HG03521 (cell line): ENCODE data around the gene ZNF335.

Experiments used
- ATAC-seq: cut with Tn5 transposase; IDR thresholded peaks from one replicate; pipeline ENCODE4 v1.9.1; 2021; ENCODE audit warnings: mild to moderate bottlenecking, moderate library complexity; ENCODE audit not compliant: unreplicated experiment

The ZNF335 gene

GRCh38 chr20:45953672-45954071, 18.3 kb downstream of the ZNF335 start:
- no peak for ATAC-seq

GRCh38 chr20:45952861-45953260, 19.1 kb downstream of the ZNF335 start:
- no peak for ATAC-seq

GRCh38 chr20:45951925-45952834, 19.8 kb downstream of the ZNF335 start:
- no peak for ATAC-seq

- ATAC-seq, result no peak
Observed at GRCh38 chr20:45950330-45950646, 21.7 kb downstream of the ZNF335 start.

- ATAC-seq, result no peak
Observed at GRCh38 chr20:45949542-45950329, 22.3 kb downstream of the ZNF335 start.

GRCh38 chr20:45948742-45949541, 23.1 kb downstream of the ZNF335 start:
- no peak for ATAC-seq

GRCh38 chr20:45948261-45948733, 23.7 kb downstream of the ZNF335 start:
- ATAC-seq, result no peak

- ATAC-seq, result no peak
Observed at GRCh38 chr20:45947110-45947866, 24.7 kb downstream of the ZNF335 start.

- ATAC-seq, result no peak
Observed at GRCh38 chr20:45946149-45946970, 25.6 kb downstream of the ZNF335 start.

- ATAC-seq, result no peak
Observed at GRCh38 chr20:45945678-45946148, 26.3 kb downstream of the ZNF335 start.

- no peak for ATAC-seq
Observed at GRCh38 chr20:45944965-45945677, 26.9 kb downstream of the ZNF335 start.

- no peak for ATAC-seq
Observed at GRCh38 chr20:45944151-45944964, 27.6 kb downstream of the ZNF335 start.

GRCh38 chr20:45943613-45944012, 28.4 kb downstream of the ZNF335 start:
- no peak for ATAC-seq

- no peak for ATAC-seq
Observed at GRCh38 chr20:45940469-45940868, 31.5 kb downstream of the ZNF335 start.

GRCh38 chr20:45940053-45940452, 31.9 kb downstream of the ZNF335 start:
- ATAC-seq, result no peak

GRCh38 chr20:45938727-45939438, 33.1 kb downstream of the ZNF335 start:
- no peak for ATAC-seq

- ATAC-seq, result no peak
Observed at GRCh38 chr20:45937765-45938164, 34.2 kb downstream of the ZNF335 start.
